GM12874 (cell line): ENCODE data around the gene MAPK8.

Experiments used
- CTCF ChIP-seq: IDR thresholded peaks from 2 replicates; pipeline ENCODE4 v1.5.1; 2011; ENCODE audit warnings: low read depth, mild to moderate bottlenecking, control low read depth, low read length, moderate library complexity; ENCODE audit not compliant: insufficient read depth

MAPK8 gene

DNA sequence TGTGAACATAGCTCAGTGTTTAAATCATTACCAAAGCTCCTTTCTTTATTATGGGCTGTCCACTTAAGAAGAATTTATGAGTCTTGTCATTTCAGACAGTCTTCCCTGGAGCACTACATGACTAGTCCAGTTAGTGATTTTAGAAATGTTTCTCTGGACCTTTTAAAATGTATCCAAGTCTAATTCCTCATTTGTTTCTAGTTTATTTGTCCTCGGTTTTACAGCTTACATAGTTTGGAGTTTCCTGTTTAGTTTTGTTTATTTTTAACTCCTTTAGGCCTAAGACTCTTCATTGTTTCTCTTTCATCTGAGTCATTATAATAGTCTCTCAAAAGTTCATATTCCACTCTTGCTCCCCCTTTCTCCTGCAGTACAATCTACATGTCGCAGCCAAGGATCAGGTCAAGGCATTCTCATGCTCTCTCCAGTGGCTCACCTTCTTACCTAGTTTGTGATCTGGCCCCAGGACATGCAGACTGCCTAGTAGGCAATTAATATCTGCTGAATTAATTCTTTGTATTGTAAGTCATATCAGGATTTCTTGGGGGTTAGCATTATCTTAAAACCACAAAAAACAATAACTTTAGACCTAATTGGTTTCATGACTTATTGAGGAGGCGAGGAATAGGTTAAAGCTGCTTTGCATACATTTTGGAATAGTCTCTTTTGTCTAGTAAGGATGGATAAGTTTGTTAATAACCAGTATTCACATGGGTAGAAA, 93.8 kb downstream of the MAPK8 start:
- no peak for TF ChIP-seq CTCF

GRCh38 chr10:48400850-48401220, 94.4 kb downstream of the MAPK8 start:
- TF ChIP-seq CTCF: no peak

DNA sequence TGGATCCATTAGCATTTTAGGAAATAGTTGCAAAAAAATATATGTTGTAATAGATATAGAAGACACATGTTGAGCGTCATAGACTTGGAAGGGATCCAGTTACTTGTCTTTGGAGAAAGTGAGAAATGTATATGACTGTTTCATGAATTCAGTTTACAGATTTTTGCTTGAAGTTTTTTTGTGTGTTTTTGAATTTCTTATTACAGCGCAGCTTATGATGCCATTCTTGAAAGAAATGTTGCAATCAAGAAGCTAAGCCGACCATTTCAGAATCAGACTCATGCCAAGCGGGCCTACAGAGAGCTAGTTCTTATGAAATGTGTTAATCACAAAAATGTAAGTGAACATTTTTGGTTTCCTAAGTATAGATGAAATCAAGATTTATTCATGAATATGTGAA, 98.2 kb downstream of the MAPK8 start:
- TF ChIP-seq CTCF: no peak

DNA sequence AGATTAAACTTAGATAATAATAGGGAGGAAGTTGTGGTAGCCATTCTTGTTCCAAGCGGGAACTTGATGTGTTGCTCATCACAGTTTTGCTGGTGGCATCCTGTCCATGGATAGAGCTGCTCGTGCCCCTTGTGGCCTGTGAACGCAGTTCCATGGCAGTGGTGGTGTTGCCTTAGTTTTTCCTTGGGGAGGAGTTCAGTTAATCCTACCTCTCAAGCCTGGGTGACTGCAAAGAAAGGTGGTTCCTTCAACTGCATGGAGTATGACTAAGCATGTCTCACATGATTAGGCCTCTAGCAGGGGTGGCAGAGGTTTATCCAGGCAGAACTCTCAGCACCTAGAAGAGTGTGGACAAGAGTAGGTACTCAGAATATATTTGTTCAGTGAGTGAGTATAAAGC, 99.7 kb downstream of the MAPK8 start:
- no peak for TF ChIP-seq CTCF

- TF ChIP-seq CTCF: no peak
Measured at GRCh38 chr10:48406658-48407057, 100.2 kb downstream of the MAPK8 start.

DNA sequence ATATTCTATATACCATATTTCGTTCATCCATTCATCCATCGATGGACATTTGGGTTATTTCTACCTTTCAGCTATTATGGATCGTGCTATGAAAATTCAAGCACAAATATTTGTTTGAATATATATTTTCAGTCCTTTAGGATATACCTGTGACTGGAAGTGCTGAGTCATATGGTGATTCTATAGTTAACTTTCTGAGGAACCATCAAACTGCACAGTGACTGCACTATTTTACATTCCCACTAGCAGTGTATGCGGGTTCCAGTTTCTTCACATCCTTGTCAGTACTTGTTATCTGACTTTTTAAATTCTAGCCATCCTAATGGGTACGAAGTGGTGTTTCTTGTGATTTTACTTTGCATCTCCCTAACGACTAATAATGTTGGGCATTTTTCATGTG, 104.0 kb downstream of the MAPK8 start:
- no peak for TF ChIP-seq CTCF

GRCh38 chr10:48411510-48411909, 105.0 kb downstream of the MAPK8 start:
- no peak for TF ChIP-seq CTCF

DNA sequence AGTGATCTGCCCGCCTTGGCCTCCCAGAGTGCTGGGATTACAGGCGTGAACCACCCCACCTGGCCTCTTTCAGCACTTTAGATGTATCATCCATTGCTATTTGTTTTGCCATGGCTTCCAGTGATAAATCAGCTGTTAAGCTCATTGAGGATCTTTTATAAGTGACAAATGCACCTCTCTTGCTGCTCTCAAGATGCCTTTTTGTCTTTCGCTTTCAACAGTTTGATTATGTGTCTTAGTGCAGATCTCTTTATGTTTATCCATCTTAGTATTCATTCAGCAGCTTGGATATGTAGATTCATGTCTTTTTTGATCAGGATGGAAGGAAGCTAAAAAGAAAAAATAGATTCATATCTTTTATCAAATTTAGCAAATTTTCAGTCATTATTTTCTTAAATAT, 105.6 kb downstream of the MAPK8 start:
- no peak for TF ChIP-seq CTCF
